Effector CD8-positive, alpha-beta T cell (primary cell): ENCODE data around the gene DHRS12.
A peak's percentile ranks its signal among the peaks of the same experiment; 100 is the strongest.
"Not testable (repeated sequence)": the region's sequence is repeated elsewhere in the genome, so short reads cannot be mapped to it uniquely, and the experiment has no call there.

Source experiments
- DNase-seq: peaks from one replicate; lab custom pipeline; 2025; lab: John Stamatoyannopoulos, UW

Gene DHRS12

DNA sequence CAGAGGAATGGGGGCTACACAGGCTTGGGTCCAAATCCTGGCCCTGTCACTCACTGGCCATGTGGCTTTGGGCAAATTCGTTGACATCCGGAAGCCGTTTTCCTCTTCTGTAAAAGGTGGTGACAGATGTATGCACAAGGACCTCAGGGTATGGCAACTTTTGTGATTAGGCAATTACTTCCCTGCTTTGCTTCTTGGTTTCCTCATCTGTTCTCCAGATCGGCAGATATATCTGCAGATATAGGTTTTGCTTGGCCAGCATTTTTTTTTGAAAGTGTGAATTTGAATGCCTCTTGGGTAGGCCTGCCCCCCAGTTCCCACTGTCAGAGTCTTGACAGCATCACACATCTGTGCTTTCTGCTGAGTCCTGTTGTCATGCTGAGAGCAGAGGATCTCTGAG is 23.3 kb upstream of the DHRS12 start:
- DNase-seq, result no peak

DNA sequence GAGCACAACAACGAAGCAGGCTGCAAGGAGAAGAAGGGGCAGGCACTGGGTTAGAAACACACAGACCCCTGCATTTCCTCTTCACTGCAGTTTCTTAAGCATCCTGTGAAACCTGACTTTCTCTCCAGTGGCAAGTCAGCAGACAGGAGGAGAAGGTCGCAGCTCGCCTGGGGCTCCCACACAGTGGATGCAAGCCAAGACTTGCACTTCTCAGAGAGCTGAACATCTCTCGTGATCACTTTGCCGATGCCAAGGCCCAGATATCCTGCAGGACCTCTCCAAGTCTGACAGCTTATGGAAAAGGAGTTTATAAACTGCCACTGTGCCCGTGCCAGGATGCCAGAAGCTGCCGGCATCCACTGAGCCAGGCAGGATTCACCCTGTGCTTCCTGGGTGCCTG is 22.6 kb upstream of the DHRS12 start:
- DNase-seq, result no peak

DNA sequence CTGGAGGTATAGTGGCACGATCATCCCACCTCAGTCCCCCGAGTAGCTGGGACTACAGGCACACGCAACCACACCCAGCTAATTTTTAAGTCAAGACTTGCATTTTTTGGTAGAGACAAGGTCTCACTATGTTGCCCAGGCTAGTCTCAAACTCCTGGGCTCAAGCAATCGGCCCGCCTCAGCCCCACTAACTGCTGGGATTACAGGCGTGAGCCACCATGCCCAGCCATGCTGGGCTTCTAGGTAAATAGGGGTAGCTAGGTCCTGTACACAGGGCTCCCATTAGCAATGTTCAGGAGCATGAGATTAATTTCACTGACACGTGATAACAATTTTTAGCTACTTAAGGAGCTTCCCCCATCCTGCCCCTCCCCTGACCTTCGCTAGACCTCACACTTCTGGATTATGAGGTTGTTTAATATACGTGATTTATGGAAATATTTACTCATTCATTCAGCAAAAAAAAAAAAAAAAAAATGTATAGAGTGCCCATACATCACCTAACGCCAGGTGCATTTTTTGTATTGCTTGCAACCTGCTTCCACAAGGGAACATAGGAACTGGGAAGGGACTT is 21.8 kb upstream of the DHRS12 start:
- no peak for DNase-seq

DNA sequence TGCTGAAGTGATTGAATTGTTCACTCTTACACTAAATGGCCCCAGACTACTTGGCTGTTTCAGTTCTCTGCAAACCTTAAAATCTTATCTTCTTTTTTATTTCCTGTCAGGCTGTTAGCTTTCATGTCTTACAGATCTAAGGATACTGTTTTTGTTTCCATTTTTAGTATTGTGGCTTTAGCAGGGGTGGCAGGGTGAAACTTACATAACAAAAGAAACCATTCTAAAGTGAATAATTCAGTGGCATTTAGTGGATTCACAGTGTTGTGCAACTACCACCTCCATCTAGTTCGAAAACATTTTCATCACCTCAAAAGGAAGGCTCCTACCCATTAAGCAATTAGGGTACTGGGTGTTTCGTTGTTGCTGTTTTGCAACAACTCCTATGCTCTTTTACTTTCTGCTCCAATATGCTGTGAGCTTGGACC is 21.2 kb upstream of the DHRS12 start:
- no peak for DNase-seq

DNA sequence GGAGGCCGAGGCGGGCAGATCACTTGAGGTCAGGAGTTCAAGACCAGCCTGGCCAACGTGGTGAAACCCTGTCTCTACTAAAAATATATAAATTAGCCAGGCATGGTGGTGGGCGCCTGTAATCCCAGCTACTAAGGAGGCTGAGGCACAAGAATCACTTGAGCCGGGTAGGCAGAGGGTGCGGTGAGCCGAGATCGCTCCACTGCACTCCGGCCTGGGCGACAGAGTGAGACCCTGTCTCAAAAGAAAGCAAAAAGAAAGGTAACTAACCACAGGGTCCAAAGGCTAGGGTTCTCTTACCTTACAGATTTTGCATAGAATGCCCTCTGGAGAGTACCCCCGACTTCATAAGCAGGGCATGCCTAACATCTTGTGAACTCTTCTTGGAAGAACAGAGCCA is 20.7 kb upstream of the DHRS12 start:
- not testable (repeated sequence) for DNase-seq

DNA sequence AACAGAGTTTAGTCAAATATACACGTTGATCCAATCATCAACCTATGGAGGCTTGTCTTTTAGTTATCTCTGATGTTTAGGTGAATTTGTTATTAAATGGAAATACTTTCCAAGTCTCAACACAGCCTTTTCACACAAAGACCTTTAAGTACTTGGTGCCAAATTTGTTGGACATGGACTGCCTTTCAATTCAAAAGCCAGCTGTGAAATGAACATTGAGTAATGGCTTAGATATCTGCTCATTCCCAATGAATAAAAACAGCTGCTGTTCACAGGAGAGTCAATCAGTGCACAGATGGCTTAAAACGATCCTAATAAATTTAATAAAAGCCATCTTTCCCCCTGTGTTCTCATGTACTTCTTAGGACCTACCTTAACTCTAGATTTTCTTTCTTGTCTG is 19.9 kb upstream of the DHRS12 start:
- DNase-seq, result no peak

DNA sequence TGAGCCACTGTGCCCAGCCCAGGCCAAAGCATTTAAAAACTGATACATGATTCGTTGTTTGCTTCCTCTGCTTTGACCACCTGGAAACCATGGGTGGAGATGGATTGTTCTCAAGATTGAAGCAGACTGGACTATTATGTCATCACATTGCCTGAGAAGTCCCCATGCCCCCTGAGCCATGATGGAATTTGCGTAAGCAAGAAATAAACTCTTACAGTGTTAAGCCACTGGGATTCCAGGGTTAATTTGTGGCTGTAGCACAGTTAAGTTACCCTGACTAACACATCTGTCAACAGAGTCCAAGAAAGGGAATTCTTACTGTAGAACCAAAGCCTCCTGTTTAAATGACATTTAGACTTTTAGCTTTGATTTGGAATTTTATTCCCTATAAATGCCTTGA is 19.4 kb upstream of the DHRS12 start:
- DNase-seq, result no peak

DNA sequence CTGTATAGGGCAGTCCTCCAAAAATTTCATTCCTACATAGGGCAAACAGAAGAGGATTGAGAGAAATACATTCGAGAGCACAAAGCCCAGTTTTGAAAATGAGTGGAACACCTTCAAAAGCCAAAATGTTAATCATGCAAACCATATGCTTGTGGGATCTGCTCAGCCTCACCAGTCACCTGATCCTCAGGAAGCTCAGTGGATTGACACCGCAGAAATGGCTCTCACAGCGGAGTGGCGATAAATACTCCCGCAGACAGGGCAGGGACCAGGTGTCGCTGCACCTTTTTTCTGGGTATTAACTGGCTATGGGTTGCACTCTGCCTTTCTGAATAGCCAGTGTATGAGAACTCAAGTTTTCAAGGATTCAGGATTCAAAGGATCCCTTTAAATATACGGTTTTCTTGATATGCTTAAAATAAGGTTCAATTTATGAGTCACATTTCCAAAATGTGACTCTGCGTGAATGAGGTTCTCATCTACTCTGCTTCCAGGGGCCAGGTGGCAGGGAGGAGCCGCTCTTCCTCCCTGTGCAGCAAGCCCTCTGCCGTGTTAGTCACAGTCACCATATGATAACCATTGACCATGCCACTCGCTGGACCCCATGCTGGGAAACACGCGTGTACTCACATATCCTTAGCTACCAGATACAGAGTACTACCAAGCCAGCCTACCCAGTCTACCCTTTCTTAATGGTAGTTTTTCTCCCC is 18.3 kb upstream of the DHRS12 start:
- no peak for DNase-seq

DNA sequence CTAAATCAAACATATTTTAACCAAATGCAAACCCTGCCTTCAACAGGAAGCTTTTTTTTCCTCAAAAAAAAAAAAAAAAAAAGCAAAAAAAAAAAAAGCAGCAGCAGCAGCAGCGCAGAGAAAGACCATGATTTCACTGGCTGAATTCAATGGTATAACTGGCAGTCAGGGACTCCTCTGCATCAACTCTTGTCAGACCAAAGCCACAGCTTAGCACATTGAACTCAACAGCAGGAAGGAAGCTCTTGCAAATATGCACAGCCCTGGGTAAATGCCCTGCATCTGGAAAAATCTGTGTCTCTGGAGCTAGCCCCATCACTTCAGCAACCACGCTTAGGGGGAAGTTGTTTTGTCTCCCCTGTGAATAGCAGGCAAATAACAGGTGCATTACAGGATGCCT is 17.6 kb upstream of the DHRS12 start:
- no peak for DNase-seq

DNA sequence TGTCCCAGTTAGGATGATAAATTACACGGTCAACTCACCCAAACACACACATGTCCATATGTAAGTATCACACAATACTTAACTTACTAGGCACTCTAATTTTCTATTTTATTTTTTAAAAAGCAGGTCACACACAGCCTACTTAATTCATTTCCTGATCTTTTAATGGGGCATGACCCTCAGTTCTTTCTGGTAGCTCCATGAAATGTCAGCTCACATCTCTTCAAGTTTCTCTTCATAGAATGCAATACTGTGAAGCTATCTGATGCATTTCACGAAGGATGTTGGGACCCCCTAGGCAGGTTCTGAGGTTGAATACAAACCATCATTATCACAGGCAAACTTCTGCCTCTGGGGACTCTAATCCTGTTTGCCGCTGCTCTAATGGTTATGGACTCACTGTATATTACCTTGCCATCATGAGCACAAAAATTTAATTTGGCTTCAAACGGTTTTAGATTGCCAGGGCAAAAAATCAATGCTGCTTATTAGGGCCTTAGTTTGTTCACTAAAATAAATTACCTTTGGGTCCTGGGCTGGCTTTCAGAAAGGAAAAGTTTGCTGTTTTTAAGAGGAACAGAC is 16.1 kb upstream of the DHRS12 start:
- DNase-seq, result no peak

DNA sequence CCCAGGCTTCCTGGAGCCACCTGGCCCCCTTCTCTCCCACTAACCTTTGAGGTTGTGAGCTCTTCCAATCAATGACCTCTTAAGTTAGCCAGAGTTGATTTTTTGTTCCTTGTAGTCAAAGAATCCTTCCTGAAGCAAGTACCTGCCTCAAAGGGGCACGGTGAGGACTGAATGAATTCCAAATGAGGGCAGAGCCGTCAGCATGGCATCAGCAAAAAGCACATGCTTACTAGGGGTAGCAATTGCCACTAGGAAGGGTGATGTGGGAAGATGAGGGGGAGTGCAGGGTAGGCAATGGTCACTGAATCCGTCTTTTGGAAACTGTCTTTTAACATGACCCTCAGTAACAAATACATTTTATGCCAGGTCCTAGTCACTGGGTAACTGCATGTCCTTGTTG is 15.6 kb upstream of the DHRS12 start:
- DNase-seq, result no peak

DNA sequence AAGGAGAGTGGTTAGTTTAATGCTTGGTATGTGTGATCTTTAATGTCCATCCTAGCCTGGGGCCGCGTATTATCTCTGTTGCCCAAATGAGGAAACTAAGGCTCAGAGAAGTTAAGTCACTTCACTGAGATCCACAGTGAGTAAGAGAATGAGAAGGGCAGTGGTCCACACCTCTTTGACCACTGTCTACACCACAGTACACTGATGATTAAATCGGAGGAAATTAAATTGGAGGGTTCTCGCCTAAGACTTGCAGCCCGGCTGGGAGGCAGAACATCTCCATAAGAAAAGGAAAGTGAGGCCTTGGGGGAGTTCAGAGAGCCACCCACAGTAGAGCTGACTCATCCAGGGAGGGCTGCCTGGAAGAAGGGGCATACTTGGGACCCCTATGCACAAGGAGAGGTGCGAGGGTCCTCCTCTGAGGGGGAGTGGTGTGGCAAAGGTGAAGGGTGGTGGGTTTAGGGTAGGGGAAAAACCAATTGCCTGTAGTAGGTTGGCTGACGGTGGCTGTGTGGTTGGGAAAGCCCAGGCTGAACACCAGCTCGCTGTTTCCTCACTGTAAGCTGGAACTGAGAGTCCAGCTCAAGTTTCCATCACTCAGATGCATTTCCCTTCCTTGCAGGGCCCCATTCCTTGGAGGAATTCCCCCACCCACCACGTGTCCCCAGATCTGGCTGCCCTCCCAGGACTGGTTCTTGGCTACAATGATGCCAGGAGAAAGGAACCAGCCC is 15.0 kb upstream of the DHRS12 start:
- DNase-seq, result peak; percentile 25

DNA sequence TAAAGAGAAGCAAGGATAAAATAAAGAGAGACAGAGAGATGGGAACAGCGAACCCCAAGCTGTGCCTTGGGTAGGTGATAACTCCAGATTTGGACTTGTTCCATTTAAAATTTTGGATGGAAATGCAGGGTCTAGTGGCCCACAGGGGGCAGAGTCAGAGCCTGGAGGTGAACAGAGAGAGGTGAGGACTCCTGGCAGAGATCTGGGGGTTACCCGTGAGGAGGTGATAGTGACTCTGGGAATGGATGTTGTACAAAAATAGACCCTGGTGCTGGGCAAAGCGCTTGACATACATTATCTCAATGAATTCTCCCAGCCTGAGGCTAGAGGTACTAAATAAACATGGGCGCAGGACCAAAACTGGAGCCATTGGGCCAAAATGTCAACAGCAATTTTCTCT is 14.3 kb upstream of the DHRS12 start:
- DNase-seq, result no peak

DNA sequence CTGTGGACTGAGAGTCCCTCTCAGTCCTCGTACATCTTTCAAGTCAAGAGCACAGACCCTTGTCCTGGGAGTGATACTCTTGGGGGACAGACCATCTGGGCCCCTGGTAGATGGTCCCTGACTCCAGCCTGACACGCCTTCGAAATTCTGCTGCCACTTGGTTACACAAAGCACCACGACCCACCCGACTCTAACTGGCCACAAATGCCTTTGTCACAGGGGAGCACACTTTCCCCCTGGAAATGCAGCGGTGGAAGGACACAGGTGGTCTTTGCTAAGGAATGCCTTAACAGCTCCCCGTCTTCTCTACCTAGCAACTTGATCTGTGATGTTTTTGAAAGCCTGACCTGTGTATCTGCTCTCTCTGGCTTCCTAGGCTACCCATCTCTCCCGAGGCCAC is 13.8 kb upstream of the DHRS12 start:
- DNase-seq, result no peak

DNA sequence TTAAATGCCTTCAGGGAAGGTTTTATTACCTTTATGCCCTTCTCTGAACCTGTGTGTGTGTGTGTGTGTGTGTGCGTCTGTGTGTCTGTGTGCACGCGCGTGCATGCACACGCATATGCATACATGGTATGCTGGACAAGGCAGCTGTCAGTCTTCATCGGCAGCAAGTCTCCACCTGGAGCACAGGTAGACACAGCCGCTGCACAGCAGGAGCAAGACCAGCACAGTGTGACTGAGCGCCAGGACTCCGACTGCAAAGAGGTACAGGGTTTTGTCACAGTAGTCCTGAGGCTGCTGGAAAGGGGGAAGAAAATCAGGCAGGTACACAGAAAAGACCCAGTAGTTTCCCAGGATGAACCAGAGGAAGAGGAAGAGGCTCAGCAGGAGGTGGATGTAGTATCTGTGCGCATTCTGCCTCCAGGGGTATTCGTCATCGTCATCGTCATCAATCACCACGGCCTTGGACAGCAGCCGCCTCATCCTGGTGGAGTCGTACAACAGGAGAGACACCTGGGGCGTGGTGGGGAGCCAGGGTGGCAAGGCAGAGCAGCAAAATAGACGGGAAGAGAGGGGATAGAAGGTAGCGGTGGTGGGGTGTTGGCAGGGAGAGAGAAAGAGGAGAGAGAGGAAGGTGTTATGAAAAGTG is 12.8 kb upstream of the DHRS12 start:
- no peak for DNase-seq

DNA sequence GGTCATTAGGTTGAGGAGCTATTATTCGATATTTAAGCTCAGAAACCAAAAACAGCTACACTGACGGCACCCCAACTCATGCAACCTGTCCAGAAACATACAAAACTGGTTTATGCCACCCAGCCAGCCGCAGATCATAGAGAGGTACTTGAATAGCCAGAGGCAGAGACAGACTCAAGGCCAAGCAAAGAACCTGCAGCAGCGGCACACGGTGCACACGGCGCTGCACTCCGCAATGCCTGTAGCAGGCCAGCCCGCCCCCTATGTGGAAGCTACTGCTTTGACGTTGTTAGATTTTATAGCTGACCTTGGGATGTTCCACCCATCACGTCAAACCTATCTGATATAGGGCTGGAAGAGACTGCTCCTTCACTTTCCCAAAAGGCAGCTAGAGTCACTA is 11.9 kb upstream of the DHRS12 start:
- DNase-seq, result no peak

DNA sequence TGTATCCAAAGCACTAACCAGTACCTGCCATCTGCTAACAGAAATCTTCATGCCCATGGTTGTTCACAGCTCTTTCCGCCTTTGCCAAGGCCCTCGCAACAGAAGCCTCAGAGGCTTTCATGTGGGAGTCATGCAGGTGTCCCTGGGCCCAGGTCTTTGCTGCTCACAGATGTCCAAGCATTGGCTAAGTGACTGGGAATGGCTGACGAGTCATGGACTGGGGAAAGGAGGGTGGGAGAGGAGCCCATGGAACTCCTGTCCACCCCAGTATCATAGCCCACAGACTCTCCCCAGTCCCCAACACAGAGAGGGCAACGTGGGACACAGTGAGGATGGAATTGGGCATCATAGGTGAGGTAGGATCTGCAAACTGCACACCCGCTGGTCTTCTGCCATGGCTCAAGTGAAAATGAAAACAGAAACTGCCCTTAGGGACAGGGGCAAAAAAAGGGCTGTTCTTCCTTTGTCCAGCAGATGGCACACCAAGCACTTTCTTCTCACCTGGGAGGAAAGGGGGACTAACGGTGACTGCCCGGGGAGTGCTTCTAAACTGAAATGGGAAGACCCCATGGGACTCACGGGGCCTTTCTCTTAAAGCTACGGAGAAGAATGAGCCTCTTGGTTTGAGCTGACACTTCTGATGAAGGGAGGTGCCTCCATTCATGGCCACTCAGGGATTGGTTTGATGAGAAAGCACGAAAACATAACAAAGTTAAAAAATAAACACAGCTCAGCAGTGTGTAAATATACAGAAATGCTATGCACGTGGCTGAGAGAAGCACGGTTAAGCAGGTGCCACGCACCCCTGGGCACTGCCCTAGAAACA is 11.1 kb upstream of the DHRS12 start:
- DNase-seq, result peak; percentile 65

DNA sequence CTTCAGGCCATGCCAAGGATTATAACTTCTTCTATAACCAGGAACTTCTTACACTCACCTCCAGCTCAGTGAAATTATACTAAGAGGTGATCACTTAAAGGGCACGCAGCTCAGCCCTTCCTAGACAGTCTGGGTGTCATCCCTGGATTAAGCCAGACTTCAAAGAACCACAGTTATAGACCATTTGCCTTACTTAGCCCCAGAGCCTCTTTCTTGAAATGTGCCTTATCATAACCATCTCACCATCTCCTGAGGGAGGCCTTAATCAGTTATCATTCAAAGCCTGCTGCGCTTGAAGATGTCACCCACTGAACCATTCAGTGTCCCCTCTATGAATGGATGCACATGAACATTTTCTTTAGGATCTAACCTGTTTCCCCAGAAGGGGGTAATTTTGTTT is 10.1 kb upstream of the DHRS12 start:
- DNase-seq, result no peak

DNA sequence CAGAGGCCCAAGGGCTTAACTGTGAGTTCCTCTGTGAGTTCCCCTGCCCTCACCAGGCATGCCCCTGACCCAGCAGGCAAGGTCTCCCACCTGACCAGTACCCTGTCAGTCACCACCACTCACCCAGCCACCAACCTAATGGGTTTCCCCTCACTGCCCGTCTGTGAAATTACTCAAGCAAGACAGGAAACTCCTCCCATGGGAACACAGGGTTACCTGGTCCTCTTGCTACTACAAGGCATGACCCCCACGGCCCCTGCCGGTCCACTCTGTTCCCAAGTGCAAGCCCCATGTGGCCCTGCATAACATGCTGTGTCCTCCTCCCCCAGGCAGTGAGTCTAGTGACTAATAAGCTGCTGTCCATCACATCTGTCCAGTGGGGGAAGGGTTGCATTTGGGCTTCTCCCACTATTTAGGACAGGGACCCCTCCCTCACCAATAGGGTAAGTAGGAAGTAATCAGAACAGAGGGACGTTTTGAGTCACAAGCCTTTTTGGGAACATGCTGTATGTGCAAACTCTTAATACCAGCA is 8.0 kb upstream of the DHRS12 start:
- no peak for DNase-seq

DNA sequence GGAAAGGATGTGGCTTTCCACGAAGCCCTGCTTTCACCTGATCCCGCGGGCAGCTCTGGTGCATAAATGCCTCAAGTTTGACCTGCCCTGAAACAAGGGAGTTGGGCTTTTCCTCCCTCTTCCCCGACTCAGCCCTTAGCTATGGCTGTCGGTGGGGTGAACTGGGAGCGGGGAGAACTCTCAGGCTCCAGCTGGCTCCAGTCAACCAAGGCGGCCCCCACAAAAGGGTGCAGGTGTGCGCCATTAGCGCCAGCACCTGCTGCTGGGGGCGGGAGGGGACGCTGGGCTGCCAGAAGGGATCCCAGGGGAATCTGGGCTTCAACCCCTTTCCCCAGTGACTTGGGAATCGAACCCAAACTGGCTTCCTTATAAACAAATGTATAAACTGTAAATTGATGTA is 7.1 kb upstream of the DHRS12 start:
- no peak for DNase-seq

DNA sequence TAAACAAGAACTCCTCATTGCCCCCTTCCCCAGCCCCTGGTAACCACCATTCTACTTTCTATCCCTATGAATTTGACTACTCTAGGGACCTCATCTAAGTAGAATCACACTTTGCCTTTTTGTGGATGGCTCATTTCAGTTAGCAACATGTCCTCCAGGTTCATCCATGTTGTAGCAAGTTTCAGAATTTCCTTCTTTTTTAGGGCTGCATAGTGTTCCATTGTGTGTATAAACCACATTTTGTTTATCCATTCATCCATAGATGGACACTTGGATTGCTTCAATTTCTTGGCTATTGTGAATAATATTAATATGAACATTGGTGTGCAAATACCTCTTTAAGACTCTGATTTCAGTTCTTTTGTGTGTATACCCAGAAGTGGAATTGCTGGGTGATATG is 4.8 kb upstream of the DHRS12 start:
- DNase-seq, result no peak
